IPS-11a (cell line): ENCODE measurements around the gene KDM2B.

Experiments used
- H3K4me3 ChIP-seq: one replicate; pipeline ENCODE4 v1.5.1; 2013; ENCODE audit warnings: low read depth, low read length, control low read depth

KDM2B gene

GRCh38 chr12:121532503-121533393 is 48.1 kb downstream of the KDM2B start:
- no peak overlapping the region for H3K4me3 ChIP-seq

GRCh38 chr12:121531356-121531750 is 49.5 kb downstream of the KDM2B start:
- H3K4me3 ChIP-seq, result no peak overlapping the region

DNA sequence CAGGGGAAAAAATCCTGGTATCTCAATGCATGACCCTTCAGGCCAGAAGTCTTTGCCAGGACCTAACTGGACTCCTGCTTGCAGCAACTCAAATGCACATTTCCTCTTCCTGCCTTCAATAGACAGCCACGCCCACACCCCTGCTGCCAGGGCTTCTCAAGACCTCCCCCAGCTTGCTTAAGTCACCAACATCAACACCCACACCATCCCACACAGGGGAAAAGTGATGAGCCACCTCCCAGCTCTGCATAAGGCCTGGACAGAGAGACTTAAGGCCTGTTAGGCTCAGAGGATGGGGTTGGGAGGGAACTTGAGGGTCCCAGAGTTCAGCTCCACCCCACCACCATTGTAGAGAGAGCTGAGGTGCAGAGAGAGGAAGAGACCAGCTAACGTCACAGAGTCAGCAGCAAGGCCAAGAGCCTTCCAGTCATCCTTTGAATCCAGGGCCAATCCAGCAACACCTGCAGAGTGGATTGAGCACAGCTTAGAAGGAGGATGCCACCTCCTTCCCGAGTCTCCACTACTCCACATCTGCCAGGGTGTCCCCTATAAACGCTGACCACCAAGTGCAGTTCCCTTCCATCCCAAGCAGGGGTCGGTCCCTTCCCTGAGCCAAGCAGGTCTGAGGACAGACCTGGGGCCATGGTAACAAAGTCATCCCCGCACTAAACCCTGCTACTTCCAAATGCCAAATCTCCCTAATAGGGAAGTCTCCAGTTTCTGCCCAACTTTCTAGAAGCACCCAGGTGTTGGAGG is 50.0 kb downstream of the KDM2B start:
- H3K4me3 ChIP-seq, result no peak overlapping the region

DNA sequence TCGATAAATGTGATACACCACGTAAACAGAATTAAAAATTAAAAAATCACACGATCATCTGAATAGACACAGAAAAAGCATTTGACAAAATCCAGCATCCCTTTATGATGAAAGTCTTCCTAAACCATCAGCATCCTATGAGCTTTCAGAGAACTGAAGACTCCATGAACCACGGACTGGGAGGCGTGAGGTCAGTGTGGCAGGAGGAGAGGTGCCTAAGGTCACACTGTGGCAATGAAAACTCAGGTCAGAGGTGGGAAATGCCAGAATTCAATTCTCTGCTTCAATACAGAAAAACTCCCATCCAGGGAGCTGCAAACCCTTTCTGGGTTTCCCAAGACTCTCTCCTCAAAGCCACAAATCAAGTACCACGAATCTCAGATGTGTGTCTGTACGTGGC is 51.6 kb downstream of the KDM2B start:
- no peak overlapping the region for H3K4me3 ChIP-seq

DNA sequence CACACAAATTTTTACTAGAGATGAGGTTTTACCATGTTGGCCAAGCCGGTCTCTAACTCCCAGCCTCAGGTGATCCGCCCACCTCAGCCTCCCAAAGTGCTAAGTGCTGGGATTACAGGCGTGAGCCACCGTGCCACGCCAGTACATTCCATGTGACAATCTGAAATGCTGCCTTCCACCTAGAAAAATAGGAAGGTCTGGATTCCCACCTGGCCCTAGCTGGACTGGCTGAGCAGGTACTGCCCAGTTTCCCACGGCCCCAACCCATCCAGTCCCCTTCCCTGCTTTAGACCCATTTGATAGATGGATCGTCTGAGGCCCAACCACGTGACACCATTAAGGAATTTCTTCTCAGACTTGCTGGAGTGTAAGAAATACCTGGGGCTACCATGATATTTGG is 55.4 kb downstream of the KDM2B start:
- no peak overlapping the region for H3K4me3 ChIP-seq

- no peak overlapping the region for H3K4me3 ChIP-seq
Measured at GRCh38 chr12:121524196-121524916, 56.5 kb downstream of the KDM2B start.

DNA sequence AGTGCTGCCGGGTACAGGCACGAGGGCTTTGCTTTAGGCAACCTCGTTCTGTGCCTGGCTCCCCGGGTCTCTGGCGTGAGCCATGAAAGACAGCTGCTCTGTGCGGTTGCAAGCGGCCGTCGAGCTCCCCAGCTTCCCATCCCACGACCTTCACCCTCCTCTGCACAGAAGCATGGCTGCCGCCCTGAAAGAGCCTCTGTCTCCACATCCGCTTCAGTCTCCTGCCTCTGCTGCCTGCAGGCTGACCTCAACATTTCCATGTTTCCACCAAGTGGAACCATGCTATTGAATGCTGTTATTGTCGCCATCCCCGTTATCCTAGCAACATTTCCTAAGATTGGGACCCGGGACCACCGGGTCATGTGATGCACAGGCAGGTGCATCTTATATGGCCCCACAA is 57.1 kb downstream of the KDM2B start:
- H3K4me3 ChIP-seq, result no peak overlapping the region

DNA sequence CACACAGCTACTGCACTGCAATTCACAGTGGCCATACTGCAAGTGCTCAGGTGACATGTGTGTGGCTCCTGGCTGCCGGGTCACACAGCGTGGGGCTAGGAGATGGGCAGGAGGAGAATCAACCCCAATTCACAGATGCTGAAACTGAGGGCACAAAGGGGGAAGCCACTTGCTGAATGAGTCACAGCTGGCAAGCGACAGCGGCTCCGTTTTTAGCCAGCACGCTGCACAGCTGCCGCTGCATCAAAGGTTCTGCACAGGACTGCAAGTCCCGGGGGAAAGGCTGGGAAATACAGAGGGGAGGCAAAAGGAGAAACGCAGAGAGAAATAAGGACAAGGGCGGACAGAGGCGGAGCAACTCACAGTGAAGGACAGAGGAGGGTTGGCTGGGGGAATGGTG is 57.9 kb downstream of the KDM2B start:
- H3K4me3 ChIP-seq, result no peak overlapping the region

DNA sequence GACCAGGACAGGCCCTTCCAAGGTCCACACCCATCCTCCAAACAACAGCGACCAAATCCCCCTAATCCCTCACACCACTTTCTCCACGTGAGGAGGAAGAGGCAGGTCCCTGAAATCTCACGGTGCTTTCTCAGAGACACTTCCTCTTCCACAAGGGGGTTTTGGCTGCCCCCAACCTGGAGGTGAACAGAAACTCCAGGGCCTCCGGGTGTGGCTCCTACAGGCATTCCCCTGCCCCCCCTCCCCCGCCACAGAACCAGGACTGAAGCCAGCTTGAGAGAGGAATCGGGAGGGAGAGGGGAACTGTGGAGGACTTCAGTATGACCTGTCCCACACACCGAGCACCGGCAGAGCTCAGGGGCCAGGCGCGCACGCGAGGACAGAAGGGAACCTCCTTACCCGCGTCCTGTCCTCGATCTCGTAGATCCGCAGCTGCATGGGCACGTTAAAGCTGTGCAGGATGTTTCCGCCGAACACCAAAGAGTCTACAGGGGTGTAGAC is 60.2 kb downstream of the KDM2B start:
- no peak overlapping the region for H3K4me3 ChIP-seq

DNA sequence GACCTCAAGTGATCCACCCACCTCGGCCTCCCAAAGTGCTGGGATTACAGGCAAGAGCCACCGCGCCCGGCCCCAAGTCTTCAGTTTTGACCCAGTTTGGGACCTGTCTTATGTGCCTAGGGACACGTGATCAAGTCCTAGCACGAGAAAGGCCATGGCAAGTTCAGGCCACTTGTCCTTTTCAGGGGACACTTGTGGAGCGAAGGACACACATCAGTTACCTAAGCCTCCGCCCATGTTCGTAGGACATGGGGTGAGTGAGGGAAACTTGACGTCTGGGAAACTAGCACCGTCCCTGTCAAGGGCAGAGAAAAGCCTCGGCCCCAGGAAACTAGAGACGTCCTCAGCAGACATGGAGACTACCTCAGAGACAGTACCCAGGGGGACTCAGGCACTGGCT is 60.7 kb downstream of the KDM2B start:
- no peak overlapping the region for H3K4me3 ChIP-seq

- no peak overlapping the region for H3K4me3 ChIP-seq
Measured at GRCh38 chr12:121519227-121519626, 61.6 kb downstream of the KDM2B start.

DNA sequence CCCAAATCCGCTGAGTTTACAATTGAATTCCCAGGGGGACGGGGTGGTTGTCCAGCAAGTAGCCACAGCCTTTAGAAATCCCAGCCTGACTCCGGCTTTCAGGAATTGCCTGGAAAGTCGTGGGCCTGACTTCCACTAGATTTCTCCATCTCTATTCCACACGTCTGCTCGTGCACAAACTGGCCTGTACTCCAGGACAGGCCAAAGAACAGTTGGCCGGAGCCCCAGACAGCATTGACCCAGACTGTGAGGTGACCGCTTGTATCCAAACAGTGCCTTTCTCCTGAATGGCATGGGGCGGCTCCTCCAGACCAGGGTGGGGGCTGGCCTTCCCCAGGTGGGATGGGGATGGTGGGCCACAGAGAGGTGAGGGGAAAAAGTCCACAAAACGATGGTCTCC is 62.2 kb downstream of the KDM2B start:
- H3K4me3 ChIP-seq, result no peak overlapping the region

- H3K4me3 ChIP-seq, result no peak overlapping the region
Measured at GRCh38 chr12:121516437-121517011, 64.3 kb downstream of the KDM2B start.

DNA sequence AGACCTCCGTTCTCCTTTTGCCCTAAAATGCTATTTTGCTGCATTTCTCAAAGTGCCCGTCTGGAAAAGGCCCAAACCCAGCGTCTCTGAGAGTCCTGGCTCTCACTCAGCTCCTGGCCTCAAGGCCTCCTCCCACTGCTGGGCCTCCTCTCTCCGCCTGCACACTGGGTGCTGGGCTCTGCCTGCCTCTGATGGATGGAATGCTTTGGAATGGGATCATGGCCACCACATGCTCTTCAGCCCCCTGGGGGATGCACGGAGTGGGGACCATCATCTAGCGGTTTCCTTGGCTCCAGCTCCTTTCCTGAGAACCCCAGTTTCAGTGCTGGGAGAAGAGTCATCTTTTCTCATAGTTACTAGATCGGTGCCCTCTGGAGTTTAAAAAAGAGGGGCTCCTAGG is 65.2 kb downstream of the KDM2B start:
- no peak overlapping the region for H3K4me3 ChIP-seq

DNA sequence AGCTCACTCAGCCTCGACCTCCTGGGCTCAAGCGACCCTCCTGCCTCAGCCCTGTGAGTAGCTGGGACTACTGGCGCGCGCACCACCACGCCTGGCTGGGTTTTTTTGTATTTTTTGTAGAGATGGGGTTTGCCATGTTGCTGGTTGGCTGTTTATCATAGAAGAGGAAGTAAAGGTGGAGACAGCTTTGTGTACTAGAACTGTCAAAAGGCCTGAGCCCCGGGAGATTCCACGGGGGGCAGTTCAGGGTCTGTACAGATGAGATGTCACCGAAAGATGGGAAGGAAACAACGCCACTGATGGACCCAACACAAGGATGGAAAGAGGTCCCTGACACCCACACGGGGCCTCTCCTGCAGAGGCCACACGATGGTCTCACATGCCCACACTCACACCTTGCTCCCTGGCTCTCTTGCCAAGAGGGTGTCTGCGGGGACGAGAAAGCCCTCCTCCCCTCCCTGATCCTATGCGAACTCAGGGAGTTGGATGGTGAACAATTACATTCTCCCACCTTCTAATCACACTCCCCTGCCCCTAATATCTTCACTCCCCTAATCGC is 66.6 kb downstream of the KDM2B start:
- no peak overlapping the region for H3K4me3 ChIP-seq

DNA sequence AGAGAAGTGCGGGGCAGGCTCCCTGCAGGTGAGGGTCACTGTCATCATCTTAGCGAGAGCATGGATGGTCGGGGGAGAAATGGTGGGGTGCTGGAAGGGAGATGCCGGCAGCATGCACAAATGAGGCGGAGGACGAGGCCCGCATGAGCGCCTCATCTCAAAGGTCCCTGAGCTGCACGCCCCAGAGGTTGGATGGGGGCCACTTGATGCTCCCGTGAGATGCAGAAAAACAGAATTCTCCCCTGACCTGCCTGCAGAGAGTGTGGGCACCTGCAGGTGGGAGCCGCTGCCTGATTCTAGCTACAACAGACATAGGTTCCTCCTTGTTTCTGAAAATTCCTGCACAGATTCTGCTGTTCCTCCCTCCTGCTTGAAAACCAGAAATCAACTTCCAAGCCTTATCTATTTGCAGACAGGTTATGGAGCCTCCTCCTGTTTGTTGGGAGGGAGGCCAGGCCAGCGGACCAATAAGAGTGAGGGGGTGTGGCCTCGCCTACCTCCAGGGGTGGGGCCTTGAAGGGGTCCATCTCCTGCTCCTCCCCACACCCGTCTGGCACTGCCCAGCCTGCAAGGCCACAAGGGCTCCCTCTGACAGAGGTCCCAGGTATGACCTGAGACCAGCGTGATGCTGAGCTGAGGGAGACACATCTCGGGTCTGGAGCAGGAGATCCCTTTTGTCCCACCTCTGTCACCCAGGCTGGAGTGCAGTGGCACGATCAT is 67.2 kb downstream of the KDM2B start:
- H3K4me3 ChIP-seq, result no peak overlapping the region

- H3K4me3 ChIP-seq, result no peak overlapping the region
Measured at GRCh38 chr12:121512561-121512960, 68.3 kb downstream of the KDM2B start.

GRCh38 chr12:121511916-121512315 is 68.9 kb downstream of the KDM2B start:
- H3K4me3 ChIP-seq, result no peak overlapping the region

- H3K4me3 ChIP-seq, result no peak overlapping the region
Measured at GRCh38 chr12:121509339-121509738, 71.5 kb downstream of the KDM2B start.

GRCh38 chr12:121508533-121508932 is 72.3 kb downstream of the KDM2B start:
- H3K4me3 ChIP-seq, result no peak overlapping the region
